ENCODE results near the gene ATG10. TPM values are rescaled to one million over a fixed set of nuclear protein-coding genes. Genes with fewer than 3 reads are reported as not detected.
"Not testable (repeated sequence)": the region's sequence is repeated elsewhere in the genome, so short reads cannot be mapped to it uniquely, and the experiment has no call there.

Gene ATG10
- total RNA-seq, 1 experiment from 2014 or later: 13.1 TPM

DNA sequence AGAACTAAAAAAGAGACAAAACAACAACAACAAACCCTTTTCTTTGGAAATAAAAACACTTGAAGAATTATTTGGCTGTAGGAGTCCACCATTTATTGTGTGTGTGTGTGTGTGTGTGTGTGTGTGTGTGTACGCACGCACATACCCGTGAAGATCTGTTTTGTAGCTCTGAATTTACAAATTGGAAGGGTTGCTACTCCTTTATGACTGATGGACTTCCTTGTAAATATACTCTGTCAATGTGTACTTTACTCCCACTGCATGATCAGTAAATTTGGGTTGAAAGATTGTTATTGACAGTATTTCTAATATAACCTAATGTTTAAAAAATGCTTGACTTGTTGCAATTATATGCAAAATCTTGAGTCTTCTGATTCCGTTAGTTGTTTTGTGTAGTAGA is 148.1 kb downstream of the ATG10 start:
- no peak for DNase-seq (ENCODE audit: low read depth)

DNA sequence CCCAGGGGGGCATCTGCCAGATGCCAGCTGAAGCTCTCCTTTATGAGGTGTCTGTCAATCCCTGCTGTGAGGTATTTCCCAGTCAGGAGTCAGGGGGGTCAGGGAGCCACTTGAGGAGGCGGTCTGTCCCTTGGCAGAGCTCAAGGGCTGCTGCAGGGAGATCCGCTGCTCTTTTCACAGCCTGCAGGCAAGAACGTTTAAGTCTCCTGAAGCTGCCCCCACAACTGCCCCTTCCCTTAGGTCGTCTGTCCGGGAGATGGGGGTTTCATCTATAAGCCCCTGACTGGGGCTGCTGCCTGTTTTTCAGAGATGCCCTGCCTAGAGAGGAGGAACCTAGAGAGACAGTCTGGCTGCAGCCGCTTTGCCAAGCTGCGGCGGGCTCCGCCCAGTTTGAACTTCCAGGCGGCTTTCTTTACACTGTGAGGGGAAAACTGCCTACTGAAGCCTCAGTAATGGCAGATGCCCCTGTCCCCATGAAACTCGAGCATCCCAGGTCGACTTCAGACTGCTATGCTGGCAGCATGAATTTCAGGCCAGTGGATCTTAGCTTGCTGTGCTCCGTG is 158.0 kb downstream of the ATG10 start:
- DNase-seq (ENCODE audit: low read depth): no peak

DNA sequence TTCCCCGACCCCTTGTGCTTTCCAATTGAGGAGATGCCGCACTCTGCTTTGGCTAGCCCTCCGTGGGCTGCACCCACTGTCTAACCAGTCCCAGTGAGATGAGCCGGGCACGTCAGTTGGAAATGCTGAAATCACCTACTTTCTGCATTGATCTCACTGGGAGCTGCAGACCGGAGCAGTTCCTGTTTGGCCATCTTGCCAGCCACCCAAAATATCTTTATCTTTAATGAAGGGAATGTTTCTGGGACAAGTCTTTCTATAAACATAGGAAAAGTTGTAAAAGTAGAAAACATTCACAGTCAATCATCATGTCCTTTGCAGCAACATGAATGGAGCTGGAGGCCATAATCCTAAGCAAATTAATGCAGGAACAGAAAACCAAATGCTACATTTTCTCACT is 158.8 kb downstream of the ATG10 start:
- DNase-seq (ENCODE audit: low read depth): no peak

DNA sequence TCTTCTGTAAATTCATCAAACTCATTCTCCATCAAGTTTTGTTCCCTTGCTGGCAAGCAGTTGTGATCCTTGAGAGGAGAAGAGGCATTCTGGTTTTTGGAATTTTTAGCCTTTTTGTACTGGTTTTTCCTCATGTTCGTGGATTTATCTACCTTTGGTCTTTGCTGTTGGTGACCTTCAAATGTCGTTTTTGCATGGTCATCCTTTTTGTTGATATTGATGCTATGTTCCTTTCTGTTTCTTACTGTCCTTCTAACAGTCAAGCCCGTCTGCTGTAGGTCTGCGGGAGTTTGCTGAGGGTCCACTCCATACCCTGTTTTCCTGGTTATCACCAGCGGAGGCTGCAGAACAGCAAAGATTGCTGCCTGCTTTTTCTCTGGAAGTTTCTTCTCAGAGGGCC is 165.4 kb downstream of the ATG10 start:
- DNase-seq (ENCODE audit: low read depth): no peak

DNA sequence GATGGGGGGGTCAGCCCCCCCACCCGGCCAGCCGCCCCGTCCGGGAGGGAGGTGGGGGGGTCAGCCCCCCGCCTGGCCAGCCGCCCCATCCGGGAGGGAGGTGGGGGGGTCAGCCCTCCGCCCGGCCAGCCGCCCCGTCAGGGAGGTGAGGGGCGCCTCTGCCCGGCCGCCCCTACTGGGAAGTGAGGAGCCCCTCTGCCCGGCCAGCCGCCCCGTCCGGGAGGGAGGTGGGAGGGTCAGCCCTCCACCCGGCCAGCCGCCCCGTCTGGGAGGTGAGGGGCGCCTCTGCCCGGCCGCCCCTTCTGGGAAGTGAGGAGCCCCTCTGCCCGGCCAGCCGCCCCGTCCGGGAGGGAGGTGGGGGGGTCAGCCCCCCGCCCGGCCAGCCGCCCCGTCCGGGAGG is 168.0 kb downstream of the ATG10 start:
- not testable (repeated sequence) for DNase-seq (ENCODE audit: low read depth)

DNA sequence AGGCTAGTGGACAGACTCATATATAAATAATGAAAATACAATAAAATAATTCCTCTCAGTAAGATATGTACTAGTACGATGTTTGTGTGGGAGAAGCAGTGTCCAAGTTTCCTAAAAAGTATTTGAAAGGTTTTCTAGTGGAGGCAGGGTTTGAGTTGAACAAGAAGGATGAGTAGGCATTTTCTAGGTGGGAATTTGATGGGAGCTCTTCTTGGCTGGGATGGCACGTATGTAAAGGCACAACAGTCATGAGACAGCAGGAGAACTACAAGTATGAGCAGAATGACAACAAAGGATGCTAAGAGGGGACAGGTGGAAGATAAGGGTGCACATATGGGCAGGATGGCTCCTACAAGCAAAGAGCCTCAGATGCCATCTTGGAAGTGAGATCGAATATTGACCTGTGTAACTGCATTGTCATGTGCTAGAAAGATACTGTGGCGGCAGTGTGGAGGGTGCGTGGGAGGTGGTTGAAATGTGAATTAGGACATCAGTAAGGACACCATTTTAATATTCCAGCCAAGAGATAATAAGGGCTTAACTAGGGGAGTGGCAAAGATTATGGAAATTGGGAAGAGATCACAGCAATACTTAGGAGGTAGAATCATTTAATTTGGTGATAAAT is 170.5 kb downstream of the ATG10 start:
- no peak for DNase-seq (ENCODE audit: low read depth)

DNA sequence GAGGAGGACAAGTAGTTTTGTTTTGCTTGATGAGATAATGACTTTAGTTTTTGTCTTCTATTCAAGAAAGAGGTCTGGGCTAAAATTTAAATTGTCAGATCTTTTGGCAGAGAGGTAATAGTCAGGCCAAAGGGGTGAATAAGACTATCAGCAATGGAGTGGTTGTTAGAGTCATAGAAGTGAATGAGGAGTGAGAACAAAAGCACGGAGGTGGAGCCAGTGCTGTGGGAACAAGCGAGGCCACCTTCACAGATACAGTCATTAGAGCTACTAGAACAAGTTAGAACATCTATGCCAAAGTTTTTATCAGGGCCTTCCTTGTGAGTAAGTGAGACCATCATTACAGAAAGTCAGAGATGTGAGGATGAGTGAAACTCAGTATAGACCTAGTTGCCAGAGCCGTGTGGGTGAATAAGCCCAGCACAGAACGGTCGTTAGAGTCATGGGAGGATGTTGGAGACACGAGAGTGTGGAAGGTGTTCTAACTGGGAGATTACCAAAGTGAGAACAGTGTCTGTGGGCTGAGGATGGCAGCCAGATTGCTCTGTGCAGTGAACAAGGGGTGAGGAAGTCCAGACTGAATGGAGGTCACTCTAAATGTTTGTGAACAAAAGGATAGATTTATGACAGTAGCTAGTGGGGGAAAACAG is 171.2 kb downstream of the ATG10 start:
- DNase-seq (ENCODE audit: low read depth): no peak

DNA sequence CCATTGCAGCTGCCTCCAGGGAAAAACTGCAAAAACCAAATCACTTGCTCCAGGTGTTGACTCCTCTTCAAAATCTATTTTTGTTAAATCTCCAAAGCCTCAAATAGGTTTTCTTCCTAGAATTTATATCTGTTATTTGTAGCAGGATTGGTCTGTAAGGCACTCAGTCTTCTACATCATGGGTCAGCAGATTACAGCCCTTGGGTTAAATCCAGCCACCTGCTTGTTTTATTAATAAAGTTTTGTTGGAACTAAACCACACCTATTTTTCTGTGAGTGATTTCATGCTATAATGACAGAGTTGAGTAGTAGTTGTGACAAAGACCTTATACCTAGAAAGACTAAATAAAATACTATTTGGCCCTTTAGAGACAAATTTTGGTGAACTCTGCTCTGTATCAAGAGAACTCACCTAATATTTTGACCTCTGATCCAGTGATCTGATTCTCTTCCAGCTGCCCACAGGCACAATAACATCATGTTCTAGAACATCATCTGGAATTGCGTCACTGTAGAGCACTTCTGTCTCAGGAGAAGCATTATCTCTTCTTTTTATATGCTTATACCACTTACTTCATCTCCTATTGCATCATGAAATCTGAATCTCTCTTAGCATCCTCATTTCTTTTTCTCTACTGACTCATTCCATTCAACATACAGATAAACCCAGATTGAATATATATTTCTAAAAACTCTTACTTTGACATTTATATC is 176.2 kb downstream of the ATG10 start:
- DNase-seq (ENCODE audit: low read depth): peak; percentile 82

DNA sequence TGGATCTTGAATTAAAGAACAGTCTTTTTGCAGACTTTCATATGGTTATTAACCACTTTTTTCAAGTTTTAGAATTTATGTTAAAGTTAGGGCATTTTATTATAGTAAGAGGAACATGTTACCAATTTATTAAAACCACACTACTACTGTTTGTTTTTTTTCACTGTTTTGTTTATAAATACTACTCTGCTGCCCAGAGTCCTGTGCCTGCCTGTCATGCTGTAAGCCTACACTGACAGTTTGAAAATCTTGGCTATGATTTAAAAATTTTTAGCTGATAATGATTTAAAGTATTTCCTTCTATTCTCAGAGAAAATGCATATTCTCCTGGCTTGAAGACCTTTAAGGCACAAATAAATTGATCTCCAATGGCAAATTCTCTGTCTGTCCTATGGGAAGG is 177.6 kb downstream of the ATG10 start:
- DNase-seq (ENCODE audit: low read depth): no peak

DNA sequence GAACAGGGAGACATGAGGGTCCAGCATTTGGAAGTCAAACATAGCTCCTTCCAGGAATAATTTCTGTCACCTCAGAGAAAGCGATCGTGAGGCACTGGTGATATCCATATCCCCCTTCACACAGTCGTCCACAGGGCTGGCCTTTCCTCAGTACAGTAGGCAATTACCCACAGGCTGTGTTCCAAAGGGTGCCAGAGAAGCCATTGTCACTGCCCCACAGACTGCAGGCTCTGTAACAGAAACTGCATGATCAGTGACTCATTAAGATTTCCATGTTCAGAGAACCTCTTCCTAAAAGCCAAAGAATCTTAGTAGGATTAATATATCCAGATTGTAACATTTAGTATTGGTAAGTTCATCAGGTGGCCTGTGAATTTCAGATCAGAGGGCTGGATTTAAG is 178.7 kb downstream of the ATG10 start:
- DNase-seq (ENCODE audit: low read depth): peak; percentile 21

DNA sequence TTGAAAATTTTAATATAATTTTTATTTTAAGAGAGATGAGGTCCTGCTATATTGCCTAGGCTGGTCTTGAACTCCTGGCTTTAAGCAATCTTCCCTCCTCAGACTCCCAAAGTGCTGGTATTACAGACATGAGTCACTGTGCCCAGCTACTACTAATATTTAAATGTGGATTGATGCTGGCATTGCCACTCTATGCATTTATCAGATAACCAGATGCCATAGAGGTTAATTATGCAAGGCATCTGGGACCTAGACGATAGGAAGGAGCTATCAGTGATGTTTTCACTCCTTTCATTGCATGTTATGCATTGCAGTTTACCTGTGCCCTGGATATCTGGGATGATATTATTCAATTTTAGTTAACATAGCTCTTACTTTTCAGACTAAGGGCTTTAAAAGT is 179.4 kb downstream of the ATG10 start:
- DNase-seq (ENCODE audit: low read depth): no peak

DNA sequence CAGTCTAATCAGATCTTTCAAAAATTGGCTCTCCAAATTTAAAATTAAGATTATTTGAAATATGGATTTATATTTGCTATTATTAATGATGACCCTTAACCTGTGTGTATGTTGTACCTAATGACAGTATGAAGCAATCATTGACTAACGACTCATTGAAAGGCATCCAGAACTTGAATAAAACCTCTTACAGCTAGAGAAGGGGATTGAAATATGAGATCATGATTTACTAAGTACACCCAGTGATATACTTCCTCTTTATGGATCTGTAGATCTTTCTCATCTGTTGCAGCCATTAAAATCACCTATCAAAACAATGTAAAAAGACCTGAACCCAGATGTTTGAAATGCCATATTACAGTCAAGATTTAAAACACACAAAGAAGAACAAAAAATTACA is 179.8 kb downstream of the ATG10 start:
- peak; percentile 40 for DNase-seq (ENCODE audit: low read depth)

DNA sequence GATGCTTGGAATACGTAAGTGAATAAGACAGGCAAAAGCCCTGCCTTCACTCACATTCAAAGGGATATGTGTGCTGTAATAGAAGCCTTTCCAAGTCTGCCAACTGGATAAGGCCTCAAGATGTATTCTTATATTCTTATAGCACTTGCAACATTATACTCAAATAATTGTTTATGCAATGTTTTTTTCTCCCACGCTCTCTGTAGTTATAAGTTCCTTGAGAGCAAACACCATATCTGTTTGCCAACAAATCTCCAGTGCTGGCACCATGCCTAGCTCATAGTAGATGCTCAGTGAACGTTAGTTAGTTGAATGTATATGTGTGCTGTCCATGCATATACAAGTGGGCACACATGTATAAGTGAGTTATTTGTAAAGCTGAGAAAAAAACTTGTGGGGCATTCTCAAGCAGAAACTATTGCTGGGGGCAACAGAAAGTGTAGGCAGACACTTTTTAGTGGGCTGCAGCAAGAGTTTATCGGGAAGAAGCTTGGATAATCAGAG is 181.2 kb downstream of the ATG10 start:
- DNase-seq (ENCODE audit: low read depth): no peak

DNA sequence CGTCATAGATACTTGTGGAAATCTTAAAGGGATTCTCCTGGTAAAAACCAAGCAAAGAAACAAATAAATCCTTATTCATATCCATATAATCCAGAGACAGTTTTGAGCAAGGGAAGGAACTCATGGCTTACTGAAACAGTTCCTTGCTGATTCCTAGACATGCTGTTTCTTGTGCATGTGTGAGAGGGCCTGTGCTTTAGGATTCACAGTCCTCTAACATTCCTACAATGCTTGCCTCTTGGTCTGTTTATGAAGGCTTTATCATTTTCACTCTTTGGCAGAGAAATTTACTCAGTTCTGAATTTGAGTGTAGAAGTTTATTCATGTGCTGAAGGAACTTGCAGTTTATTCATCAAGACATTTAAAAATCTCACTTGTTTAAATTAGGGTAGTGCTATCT is 183.0 kb downstream of the ATG10 start:
- no peak for DNase-seq (ENCODE audit: low read depth)

DNA sequence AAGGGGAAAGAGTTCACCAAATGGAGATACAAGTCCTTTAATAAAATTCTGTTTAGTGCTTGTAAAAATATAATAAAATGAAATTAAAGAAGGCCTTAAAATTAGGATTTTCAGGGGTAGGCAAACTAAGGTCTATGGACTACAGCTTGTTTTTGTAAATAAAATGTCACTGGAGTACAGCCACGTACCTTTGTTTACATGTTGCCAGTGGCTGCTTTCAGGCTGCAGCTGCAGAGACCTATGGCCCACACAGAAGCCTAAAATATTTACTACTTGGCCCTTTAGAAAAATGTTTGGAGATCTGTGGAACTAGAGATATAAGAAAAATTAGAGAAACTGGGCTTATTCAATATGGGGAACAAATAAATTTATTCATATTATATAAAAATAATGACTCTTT is 183.5 kb downstream of the ATG10 start:
- DNase-seq (ENCODE audit: low read depth): no peak

DNA sequence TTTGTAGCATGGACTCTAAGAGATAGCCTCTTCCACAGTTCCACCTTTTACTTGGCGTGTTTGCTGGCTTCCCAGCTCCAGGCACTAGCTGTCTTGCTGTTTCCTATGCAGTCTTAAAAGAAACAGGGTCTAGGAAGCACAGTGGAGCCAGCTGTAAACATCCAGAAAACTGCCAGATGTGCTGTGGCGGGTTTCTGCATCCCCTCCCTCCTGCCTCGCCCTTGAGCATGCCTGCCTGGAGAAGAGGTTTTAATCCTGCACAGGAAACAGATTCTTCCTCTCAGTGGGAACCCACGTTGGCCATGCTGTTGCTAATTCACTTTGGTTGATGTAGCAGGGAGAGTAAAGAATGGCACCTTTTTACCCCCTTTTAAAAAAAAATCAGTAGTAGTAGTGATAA is 185.1 kb downstream of the ATG10 start:
- DNase-seq (ENCODE audit: low read depth): no peak

DNA sequence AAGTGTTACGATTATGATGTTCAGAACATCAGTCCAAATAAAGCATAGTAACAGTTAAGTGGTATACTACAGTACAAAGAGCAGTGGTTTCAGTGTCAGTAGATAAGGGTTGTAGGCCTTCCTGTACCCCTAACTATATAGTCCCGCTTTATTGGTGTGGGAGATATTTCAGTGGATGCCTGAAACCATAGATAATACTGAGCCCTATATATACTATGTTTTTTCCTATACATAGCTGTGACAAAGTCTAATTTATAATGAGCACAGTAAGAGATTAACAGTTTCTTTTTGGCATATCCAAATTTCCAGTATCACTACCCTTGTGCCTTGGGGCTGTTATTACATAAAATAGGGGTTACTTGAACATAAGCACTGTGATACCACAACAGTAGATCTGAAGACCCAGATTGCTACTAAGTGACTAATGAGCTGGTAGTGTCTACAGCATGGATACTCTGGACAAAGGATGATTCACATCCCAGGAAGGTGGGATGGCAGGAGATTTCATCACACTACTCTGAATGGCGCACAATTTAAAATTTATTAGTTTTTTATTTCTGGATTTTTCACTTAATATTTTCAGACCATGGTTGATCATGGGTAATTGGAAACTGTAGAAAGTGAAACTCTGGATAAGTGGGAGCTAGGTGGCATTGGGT is 187.1 kb downstream of the ATG10 start:
- peak; percentile 81 for DNase-seq (ENCODE audit: low read depth)

DNA sequence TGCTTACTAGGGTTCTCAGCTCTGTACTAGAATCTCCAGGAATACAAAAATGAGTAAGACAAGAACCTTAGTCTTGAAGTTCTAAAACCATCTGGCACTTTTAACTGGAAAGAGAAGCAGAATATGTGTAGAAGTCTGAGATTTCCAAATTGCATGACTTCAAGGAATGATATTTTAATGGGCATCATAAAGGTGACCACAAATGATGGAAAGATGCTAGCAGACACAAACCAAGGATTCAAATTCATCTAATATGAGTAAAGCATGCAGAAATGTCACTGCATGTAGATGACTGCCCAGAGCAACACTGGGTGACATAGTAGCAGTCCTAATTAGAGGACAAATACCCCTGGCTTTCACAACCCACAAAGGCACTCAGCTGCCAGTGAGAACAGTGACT is 189.1 kb downstream of the ATG10 start:
- peak; percentile 54 for DNase-seq (ENCODE audit: low read depth)

DNA sequence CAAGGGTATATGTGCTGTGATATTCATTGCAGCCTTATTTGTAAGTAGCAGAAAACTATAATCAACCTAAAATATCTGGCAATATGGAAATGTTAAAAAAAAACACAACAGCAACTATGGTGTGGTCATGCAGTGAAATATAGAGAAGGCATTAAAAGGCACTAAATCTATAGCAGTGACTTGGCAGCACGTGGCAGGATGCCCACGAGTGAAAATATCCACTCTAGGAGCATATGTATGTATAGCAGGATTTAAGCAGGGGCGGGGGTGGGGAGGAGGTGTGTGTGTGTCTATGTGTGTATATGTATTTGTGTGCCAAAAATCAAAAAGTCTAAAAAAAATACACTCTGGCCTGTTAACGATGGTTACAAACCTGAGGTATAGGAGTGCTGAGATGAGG is 190.8 kb downstream of the ATG10 start:
- DNase-seq (ENCODE audit: low read depth): no peak

DNA sequence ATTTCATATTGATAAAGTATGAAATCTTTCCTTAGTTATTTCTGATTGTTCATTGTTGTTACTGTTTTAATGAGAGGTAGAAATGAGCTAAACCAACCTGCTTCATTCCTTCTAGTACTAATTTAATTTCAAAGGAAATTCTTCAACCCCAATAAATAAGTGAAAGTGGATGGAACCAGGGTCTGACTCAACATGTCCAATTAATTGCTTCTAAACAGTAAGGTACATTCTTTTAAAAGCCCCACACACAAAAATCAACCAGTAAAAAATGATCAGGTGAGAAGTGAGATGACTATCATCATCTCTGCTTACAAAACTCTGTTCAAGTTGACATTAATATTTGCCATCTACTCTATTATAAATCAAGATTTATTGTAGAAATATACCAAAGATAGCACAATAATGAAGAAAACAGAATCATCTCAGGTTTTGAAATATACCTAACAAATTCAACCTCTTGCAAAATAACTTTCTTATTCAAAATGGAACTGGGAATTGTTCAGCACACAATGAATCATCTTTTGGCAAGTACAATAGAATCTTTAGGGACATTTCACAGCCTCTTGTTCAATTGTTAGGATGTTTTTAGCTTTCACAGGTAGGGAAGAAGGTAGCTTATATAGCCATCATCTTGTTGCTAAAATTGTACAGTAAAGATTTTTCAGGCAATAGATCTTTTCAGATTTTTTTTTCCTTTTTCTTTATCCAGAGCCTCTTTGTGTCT is 191.8 kb downstream of the ATG10 start:
- DNase-seq (ENCODE audit: low read depth): peak; percentile 41

Measured in LHCN-M2 (cell line).